GM15510 (cell line): ENCODE results near the gene AGA.

Experiments
- POLR2A ChIP-seq: IDR thresholded peaks from 3 replicates; pipeline ENCODE4 v1.6.1; 2011; ENCODE audit warnings: borderline replicate concordance; ENCODE audit not compliant: insufficient read length; ENCODE audit errors: extremely low read depth

AGA gene

GRCh38 chr4:177413076-177413475 lies 29.2 kb downstream of the AGA start:
- TF ChIP-seq POLR2A, result no peak

- no peak for TF ChIP-seq POLR2A
Measured at GRCh38 chr4:177411996-177412395, 30.2 kb downstream of the AGA start.

- TF ChIP-seq POLR2A, result no peak
Measured at GRCh38 chr4:177410566-177410965, 31.7 kb downstream of the AGA start.

GRCh38 chr4:177408023-177408422 lies 34.2 kb downstream of the AGA start:
- TF ChIP-seq POLR2A, result no peak

GRCh38 chr4:177405508-177405907 lies 36.7 kb downstream of the AGA start:
- no peak for TF ChIP-seq POLR2A

- no peak for TF ChIP-seq POLR2A
Measured at GRCh38 chr4:177404986-177405385, 37.3 kb downstream of the AGA start.

- no peak for TF ChIP-seq POLR2A
Measured at GRCh38 chr4:177404342-177404741, 37.9 kb downstream of the AGA start.

GRCh38 chr4:177403746-177404145 lies 38.5 kb downstream of the AGA start:
- TF ChIP-seq POLR2A, result no peak

- TF ChIP-seq POLR2A, result no peak
Measured at GRCh38 chr4:177401658-177402273, 40.5 kb downstream of the AGA start.

- no peak for TF ChIP-seq POLR2A
Measured at GRCh38 chr4:177400030-177400429, 42.2 kb downstream of the AGA start.

- no peak for TF ChIP-seq POLR2A
Measured at GRCh38 chr4:177396352-177396751, 45.9 kb downstream of the AGA start.

GRCh38 chr4:177393236-177393635 lies 49.0 kb downstream of the AGA start:
- TF ChIP-seq POLR2A, result no peak

GRCh38 chr4:177391953-177392352 lies 50.3 kb downstream of the AGA start:
- TF ChIP-seq POLR2A, result no peak

- TF ChIP-seq POLR2A, result no peak
Measured at GRCh38 chr4:177391287-177391686, 51.0 kb downstream of the AGA start.

GRCh38 chr4:177386278-177386815 lies 55.9 kb downstream of the AGA start:
- TF ChIP-seq POLR2A, result no peak

GRCh38 chr4:177385576-177386277 lies 56.5 kb downstream of the AGA start:
- TF ChIP-seq POLR2A, result no peak
